Posterior vena cava (tissue), 2 donors: ENCODE data around the gene LAP3. TPM values are rescaled to one million over a fixed set of nuclear protein-coding genes. Genes with fewer than 3 reads are reported as not detected.

Source experiments
- DNase-seq: peaks from one replicate; pipeline ENCODE4 v3.0.0-alpha.2; 2020; ENCODE audit warnings: low spot score
- intact Hi-C, 2 donors: fragments of 100-400 bp; cut with DNase I; formaldehyde crosslinking; loops; one replicate each; pipeline versions ENCODE4 v1.14.1 to v1.14.2; 2022 to 2023
- total RNA-seq, 2 donors: library from RNA; stranded (reverse); fragmentation: NEBNext Ultra II Directional; extraction: Animal tissue kit (Norgen Biotek cat#: 25700); gene quantifications; one replicate each; pipeline ENCODE4 v1.2.1, GENCODE V29; 2021
- donor health status: DM: yes; HTN: yes; CAD: no.
- donor health status: DM: yes; HTN: yes; CAD: no.

LAP3 gene
- total RNA-seq, 2 donors from 2014 or later: 70.4 to 72.4 TPM

GRCh38 chr4:17647927-17648326 is 70.9 kb downstream of the LAP3 start:
- no peak for DNase-seq
- intact Hi-C loops: no loop called here

DNA sequence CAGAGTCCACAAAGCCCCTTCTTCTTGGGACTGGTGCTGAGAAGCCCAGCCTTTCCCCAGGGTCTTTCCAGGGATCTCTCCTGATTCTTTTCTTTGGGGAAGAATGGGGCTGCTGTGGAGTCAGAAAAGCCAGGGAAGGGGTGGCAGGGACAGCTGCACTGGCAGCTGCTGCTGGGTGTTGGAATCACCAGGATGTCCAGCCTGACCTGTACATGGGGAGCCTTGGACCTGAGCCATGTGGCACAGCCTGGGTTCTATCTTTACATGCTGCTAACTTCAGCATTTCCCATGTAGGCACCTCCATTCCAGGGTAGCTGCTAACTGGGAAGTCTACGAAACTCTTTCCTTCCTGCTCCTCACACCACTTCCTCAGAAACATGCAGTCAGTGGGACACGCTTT is 73.4 kb downstream of the LAP3 start:
- intact Hi-C loops: no loop called here

DNA sequence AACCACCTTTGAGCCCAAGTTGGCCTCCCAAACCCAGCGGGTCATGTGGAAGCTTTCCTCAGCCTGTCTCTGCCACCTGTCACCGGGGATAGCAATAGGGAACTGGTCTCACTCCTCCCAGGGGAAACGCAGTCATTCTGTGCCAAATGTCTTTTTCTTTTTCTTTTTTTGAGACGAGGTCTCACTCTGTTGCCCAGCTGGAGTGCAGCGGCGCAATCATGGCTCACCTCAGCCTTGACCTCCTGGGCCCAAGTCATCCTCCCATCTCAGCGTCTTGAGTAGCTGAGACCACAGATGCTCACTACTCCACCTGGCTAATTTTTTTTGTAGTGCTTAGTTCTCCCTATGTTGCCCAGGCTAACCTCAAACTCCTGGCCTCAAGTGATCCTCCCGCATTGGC is 77.7 kb downstream of the LAP3 start:
- no peak for DNase-seq
- intact Hi-C loops: no loop called here

More for the DNA sequence above, 73.4 kb downstream of the LAP3 start:
- no peak for DNase-seq

GRCh38 chr4:17657090-17657489 is 80.1 kb downstream of the LAP3 start:
- intact Hi-C loops: no loop called here
- DNase-seq: no peak

Other genes with a start within 250 kb of the LAP3 start
- 10 to 100 TPM; 11.9 to 20.2 TPM for gene QDPR, start 65.1 kb upstream of the LAP3 start, total RNA-seq
- gene CLRN2, start 62.0 kb upstream of the LAP3 start, total RNA-seq: not detected
- gene MED28, start 37.4 kb downstream of the LAP3 start, total RNA-seq: 10 to 100 TPM; 34.4 to 41.6 TPM
- gene FAM184B, start 204.4 kb downstream of the LAP3 start, total RNA-seq: not detected
- 10 to 100 TPM; 25.1 to 25.9 TPM for gene DCAF16, start 233.6 kb downstream of the LAP3 start, total RNA-seq
- under 1 TPM; 0.10 to 0.74 TPM for gene NCAPG, start 233.8 kb downstream of the LAP3 start, total RNA-seq